AG08396 (cell line): Measurements from ENCODE around the gene NAGPA.
"Not testable (repeated sequence)": the region's sequence is repeated elsewhere in the genome, so short reads cannot be mapped to it uniquely, and the experiment has no call there.

Source experiments
- DNase-seq: peaks from one replicate; pipeline ENCODE4 v3.0.0; 2012; ENCODE audit warnings: low spot score, mixed read lengths

The NAGPA gene, protein sequence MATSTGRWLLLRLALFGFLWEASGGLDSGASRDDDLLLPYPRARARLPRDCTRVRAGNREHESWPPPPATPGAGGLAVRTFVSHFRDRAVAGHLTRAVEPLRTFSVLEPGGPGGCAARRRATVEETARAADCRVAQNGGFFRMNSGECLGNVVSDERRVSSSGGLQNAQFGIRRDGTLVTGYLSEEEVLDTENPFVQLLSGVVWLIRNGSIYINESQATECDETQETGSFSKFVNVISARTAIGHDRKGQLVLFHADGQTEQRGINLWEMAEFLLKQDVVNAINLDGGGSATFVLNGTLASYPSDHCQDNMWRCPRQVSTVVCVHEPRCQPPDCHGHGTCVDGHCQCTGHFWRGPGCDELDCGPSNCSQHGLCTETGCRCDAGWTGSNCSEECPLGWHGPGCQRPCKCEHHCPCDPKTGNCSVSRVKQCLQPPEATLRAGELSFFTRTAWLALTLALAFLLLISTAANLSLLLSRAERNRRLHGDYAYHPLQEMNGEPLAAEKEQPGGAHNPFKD

GRCh38 chr16:5033256-5034166 is at the start of gene NAGPA:
TSS of gene NAGPA (minus strand) at chr16:5033935. CDS start at chr16:5033914, 21 bp downstream.
- peak; percentile 95 for DNase-seq

GRCh38 chr16:5080996-5081395 is 47.3 kb upstream of the NAGPA start:
- DNase-seq, result not testable (repeated sequence)

- DNase-seq, result not testable (repeated sequence)
Measured at GRCh38 chr16:5080461-5080860, 46.7 kb upstream of the NAGPA start.

DNA sequence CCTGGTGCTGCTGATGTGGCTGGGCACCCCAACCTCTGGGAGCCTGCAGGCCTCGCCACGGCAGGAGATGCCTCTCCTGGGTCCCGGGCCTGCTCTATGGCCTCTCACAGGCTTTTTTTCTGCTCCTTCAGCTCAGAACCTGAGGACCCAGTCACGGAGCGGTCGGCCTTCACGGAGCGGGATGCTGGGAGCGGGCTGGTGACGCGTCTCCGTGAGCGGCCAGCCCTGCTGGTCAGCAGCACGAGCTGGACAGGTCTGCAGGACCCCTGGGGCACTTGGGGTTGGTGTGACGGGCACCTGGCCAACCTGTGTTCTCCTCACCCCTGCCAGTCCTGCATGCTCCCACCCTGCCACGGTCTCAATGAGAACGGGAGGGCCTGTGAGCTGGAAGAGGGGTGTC is 44.9 kb upstream of the NAGPA start:
- DNase-seq, result no peak

DNA sequence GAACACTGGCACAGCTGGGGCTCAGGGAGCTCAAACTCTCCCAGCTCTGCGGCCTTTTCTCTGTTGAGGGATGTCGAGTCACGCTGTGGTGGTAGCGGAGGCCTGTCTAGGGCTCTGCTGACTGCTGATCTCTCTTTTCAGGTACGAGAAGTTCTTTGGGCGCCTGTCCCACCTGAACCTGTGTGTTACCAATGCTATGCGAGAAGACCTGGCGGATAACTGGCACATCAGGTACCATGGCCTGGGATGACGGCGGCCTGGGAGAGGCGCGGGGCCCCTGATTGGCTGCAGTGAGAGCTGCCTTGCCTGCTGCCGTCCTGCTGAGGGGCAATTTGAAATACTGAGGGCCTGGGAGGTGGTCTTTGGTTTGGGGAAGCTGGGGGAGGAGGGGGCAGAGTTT is 43.6 kb upstream of the NAGPA start:
- no peak for DNase-seq

GRCh38 chr16:5075637-5076036 is 41.9 kb upstream of the NAGPA start:
- DNase-seq, result no peak

GRCh38 chr16:5073771-5074170 is 40.0 kb upstream of the NAGPA start:
- not testable (repeated sequence) for DNase-seq

- DNase-seq, result no peak
Measured at GRCh38 chr16:5073279-5073629, 39.5 kb upstream of the NAGPA start.

DNA sequence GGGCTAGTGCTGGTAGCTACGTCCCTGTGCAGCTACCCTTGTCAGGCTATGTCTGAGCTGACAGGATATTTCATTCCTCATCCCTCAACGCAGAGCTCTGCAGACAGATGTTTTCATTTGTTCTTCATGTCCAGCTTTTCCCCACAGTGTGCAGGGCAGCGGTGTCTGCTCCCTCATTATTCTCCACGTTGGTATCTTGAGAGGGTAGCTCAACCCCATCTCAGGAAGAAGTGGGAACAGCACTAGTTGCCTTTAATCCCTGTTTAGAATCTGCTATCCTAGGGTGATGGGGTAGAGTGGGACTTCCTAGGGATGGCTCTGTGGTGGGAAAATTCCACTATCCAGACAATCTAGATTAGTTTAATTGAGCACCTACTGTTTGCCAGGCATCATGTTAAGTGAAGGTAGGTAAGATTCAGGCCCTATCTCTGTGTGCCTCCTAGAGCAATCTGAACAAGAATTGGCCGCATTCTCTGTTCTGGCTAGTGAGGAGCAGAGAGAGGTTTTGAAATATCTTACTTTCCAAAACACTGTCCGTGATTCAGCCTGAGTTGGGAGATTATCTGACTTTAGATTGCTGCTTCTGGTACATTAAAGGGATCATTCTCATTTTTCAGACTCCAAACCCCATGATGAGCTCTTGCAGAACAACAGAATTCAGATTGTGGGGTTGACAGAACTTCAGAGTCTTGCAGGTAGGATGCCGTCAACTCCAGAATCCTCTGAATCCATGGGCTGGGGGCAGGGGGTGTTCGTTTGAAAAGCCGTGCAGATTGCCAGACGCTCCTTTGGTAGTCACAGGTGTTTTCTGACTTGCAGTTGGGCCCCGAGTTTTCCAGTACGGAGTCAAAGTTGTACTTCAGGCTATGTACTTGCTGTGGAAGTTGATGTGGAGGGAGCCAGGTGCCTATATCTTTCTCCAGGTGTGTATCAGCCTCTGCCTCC is 38.9 kb upstream of the NAGPA start:
- DNase-seq, result no peak

- DNase-seq, result peak; percentile 97
Measured at GRCh38 chr16:5071681-5072333, 38.1 kb upstream of the NAGPA start, which contains the start of gene ALG1. TSS of gene ALG1 (plus strand) at chr16:5071843. CDS start at chr16:5071850, 7 bp downstream.

- no peak for DNase-seq
Measured at GRCh38 chr16:5071341-5071680, 37.6 kb upstream of the NAGPA start.

DNA sequence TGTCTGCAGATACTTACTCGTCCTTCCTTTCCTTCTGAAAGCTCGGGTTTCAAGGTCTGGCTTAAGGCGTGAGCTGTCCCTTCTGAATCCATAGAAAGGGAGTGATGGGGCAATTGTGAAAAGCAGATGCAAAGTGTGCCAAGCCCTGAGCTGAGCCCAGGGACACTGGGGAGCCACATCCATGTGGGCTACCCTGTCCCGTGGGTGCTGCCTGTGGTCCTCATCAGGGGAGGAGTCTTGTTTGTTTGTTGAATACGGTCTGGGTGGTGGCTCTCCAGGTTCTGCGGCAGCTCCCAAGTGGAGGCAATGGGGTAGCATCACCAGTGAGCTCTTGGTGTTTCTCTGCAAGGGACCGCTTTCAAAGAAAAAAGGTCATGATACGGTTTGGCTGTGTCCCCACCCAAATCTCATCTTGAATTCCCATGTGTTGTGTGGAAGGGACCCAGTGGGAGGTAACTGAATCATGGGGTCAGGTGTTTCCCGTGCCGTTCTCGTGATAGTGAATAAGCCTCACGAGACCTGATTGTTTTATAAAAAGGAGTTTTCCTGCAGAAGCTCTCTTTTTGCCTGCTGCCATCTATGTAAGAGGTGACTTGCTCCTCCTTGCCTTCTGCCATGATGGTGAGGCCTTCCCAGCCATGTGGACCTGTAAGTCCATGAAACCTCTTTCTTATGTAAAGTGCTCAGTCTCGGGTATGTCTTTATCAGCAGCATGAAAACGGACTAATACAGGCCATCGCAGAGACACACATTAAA is 36.9 kb upstream of the NAGPA start:
- no peak for DNase-seq

GRCh38 chr16:5069854-5070253 is 36.1 kb upstream of the NAGPA start:
- no peak for DNase-seq

DNA sequence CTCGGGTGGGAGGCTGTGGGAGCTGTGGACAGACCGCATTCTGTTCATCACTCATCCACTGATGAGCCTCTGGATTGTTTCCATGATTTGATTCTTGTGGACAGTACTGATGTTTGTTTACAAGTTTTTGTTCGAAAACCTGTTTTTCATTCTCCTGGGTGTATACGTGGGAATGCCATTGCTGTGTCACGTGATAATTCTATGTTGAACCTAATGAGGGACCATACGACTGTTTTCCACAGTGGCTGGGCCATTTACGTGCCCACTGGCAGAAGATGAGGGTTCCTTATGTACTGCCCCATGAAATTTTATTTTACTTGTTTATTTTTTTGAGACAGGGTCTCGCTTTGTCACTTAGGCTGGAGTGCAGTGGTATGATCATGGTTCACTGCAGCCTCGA is 35.3 kb upstream of the NAGPA start:
- no peak for DNase-seq

- DNase-seq, result no peak
Measured at GRCh38 chr16:5066511-5066910, 32.8 kb upstream of the NAGPA start.

GRCh38 chr16:5065813-5066212 is 32.1 kb upstream of the NAGPA start, which contains the start of gene C16orf89:
TSS of gene C16orf89 (minus strand) at chr16:5065956. CDS start at chr16:5065908, 48 bp downstream.
- DNase-seq, result no peak

DNA sequence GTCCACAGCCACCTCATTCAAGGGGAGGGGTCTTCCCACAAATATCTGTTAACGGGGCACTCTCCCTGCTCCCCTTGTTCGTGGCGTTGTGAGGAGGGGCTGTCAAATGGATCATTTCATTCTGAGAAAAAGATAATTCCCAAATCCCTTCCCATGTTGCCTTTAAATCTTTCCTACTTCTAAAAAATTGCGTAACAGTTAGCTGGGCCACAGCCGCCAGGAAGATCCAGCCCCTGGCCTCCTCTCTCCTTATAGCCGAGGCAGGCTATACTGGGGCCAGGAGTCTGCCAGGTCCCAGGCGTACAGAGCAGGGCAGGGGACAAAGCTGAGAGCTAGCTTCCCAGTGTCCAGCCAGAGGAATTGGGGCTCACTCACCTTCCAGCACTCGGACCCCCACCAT is 31.6 kb upstream of the NAGPA start:
- no peak for DNase-seq

DNA sequence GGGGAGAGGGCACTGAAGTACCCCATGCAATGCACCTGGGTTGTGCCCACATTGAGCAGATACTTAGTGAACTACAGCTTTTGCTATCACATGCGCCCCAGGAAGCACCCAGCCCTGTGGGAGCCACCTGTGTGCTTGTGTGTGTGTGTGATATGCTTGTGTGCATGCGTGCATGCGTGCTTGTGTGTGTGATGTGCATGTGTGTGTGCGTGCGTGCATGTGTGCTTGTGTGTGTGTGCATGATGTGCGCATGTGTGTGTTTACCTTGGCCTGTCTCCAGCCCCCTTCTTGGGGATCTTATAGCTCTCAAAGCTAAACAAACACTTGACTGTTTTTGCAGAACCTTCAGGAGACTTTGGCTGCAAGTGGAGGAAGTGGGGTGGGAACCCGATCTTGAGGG is 31.2 kb upstream of the NAGPA start:
- DNase-seq, result no peak

- no peak for DNase-seq
Measured at GRCh38 chr16:5062790-5063765, 29.3 kb upstream of the NAGPA start.
